K562 (cell line): ENCODE data around the gene SFXN3. TPM values are rescaled to one million over a fixed set of nuclear protein-coding genes. Genes with fewer than 3 reads are reported as not detected.
A peak's percentile ranks its signal among the peaks of the same experiment; 100 is the strongest.

Experiments
- EP400 ChIP-seq: fragments of 450-650 bp; IDR thresholded peaks from 2 replicates; pipeline ENCODE4 v1.6.1; 2017; ENCODE audit warnings: antibody characterized with exemption, mild to moderate bottlenecking, moderate library complexity
- FOXK2 ChIP-seq, 2 experiments: fragments of 450-650 bp; IDR thresholded peaks in 1 of 2; conservative IDR thresholded peaks in 1 of 2; 2 replicates each; pipeline ENCODE4 v1.6.1; 2016; ENCODE audit warnings: low read depth in 2 of 2, mild to moderate bottlenecking in 1 of 2
- GABPA ChIP-seq: fragments of 200-800 bp; sonication (Bioruptor generic); conservative IDR thresholded peaks from 2 replicates; pipeline ENCODE4 v1.6.1; 2016; ENCODE audit warnings: low read depth, missing genetic modification characterization, missing compliant biosample characterization
- HDAC1 ChIP-seq, 2 experiments: fragments of 450-650 bp; IDR thresholded peaks; 2 replicates each; pipeline ENCODE4 v1.6.1; 2016 to 2017; ENCODE audit warnings: inconsistent platforms in 1 of 2, mild to moderate bottlenecking in 1 of 2, moderate library complexity in 1 of 2
- HDAC2 ChIP-seq: fragments of 450-650 bp; IDR thresholded peaks from 2 replicates; pipeline ENCODE4 v1.6.1; 2016; ENCODE audit warnings: mild to moderate bottlenecking
- HNRNPH1 ChIP-seq: fragments of 200-400 bp; formaldehyde crosslinking; optimal IDR thresholded peaks from 2 replicates; pipeline ENCODE3; 2017; ENCODE audit warnings: low read depth, mild to moderate bottlenecking, low read length, moderate library complexity
- KAT8 ChIP-seq: fragments of 450-650 bp; IDR thresholded peaks from 2 replicates; pipeline ENCODE4 v1.6.1; 2016; ENCODE audit warnings: low read depth, mild to moderate bottlenecking
- KDM5B ChIP-seq: fragments of 200-600 bp; sonication (generic); IDR thresholded peaks from 2 replicates; pipeline ENCODE4 v1.6.1; 2012; ENCODE audit warnings: low read depth, mild to moderate bottlenecking, moderate library complexity, low read length, control low read depth, inconsistent platforms; ENCODE audit not compliant: insufficient replicate concordance
- LARP7 ChIP-seq: fragments of 450-650 bp; IDR thresholded peaks from 2 replicates; pipeline ENCODE4 v1.6.1; 2016
- NFRKB ChIP-seq: fragments of 450-650 bp; IDR thresholded peaks from 2 replicates; pipeline ENCODE4 v1.6.1; 2016; ENCODE audit warnings: low read depth
- NR2C2 ChIP-seq, 2 experiments: fragments of 200-800 bp in 1 of 2; sonication (Bioruptor generic) in 1 of 2; sonication (generic) in 1 of 2; formaldehyde crosslinking in 1 of 2; IDR thresholded peaks; 2 replicates each; pipeline versions ENCODE4 v1.6.1 to v1.8.0; 2016 to 2022; ENCODE audit warnings: mild to moderate bottlenecking in 1 of 2, missing compliant biosample characterization in 1 of 2, missing genetic modification characterization in 1 of 2, missing genetic modification reagents in 1 of 2
- POLR2AphosphoS5 ChIP-seq: IDR thresholded peaks from 2 replicates; pipeline ENCODE4 v1.6.1; 2011; ENCODE audit warnings: mild to moderate bottlenecking, low read depth, low read length, moderate library complexity; ENCODE audit not compliant: control insufficient read depth, insufficient read depth
- RBBP5 ChIP-seq: fragments of 200-600 bp; sonication (generic); IDR thresholded peaks from 2 replicates; pipeline ENCODE4 v1.6.1; 2012; ENCODE audit warnings: borderline replicate concordance, mild to moderate bottlenecking, low read length, control low read depth, inconsistent platforms; ENCODE audit not compliant: insufficient read depth, poor library complexity, severe bottlenecking
- STAT6 ChIP-seq: sonication (generic); formaldehyde crosslinking; IDR thresholded peaks from 2 replicates; pipeline ENCODE4 v1.8.1; 2023; ENCODE audit warnings: mild to moderate bottlenecking, missing genetic modification reagents
- TCF7 ChIP-seq: sonication (generic); IDR thresholded peaks from 2 replicates; pipeline ENCODE4 v1.6.1; 2016; ENCODE audit warnings: antibody characterized with exemption, borderline replicate concordance
- TOE1 ChIP-seq, 2 experiments: fragments of 450-650 bp in 1 of 2; sonication (generic) in 1 of 2; formaldehyde crosslinking in 1 of 2; IDR thresholded peaks; 2 replicates each; pipeline versions ENCODE4 v1.7.1 to v1.8.0; 2016 to 2022; ENCODE audit warnings: borderline replicate concordance in 2 of 2, mild to moderate bottlenecking in 2 of 2, antibody characterized with exemption in 1 of 2, inconsistent platforms in 1 of 2, low read depth in 1 of 2, missing genetic modification reagents in 1 of 2, moderate library complexity in 1 of 2
- ZNF764 ChIP-seq: fragments of 250-450 bp; sonication (Bioruptor Pico); IDR thresholded peaks from 2 replicates; pipeline ENCODE4 v1.4.0; 2020; ENCODE audit warnings: low read depth, mild to moderate bottlenecking, moderate library complexity
- polyA plus RNA-seq, 8 experiments: library from polyadenylated mRNA; depleted of rRNA in 4 of 8; stranded (reverse) in 5 of 8; unstranded in 3 of 8; fragments of >200 nt; fragmentation: Nextera tagmentation in 2 of 8; fragmentation: Illumina TruSeq in 1 of 8; extraction: Ambion mirVana in 2 of 8; extraction: Trizol in 1 of 8; gene quantifications; 2 replicates each; pipeline versions ENCODE4 v1.2.1 to v1.2.3, GENCODE V29; 2011 to 2014; ENCODE audit warnings: inconsistent platforms in 1 of 8, missing spikeins in 1 of 8
- total RNA-seq, 7 experiments: library from RNA; depleted of rRNA in 6 of 7; stranded (reverse); fragments of >200 nt in 6 of 7; fragmentation: Illumina TruSeq in 2 of 7; extraction: Trizol in 2 of 7; gene quantifications; 2 replicates each; pipeline versions ENCODE4 v1.2.1 to v1.2.3, GENCODE V29; 2011 to 2021; ENCODE audit warnings: low replicate concordance in 1 of 7
- TF ChIP-seq, protein P1 (sequence below), 3 experiments: fragments of 200-800 bp in 1 of 3; fragments of 250-450 bp in 1 of 3; fragments of 450-650 bp in 1 of 3; sonication (Bioruptor Pico) in 1 of 3; sonication (Bioruptor generic) in 1 of 3; formaldehyde crosslinking in 1 of 3; IDR thresholded peaks; 2 replicates each; pipeline versions ENCODE4 v1.6.1 to v1.8.0; 2016 to 2022; ENCODE audit warnings: mild to moderate bottlenecking in 2 of 3, missing genetic modification characterization in 2 of 3, missing compliant biosample characterization in 1 of 3, moderate library complexity in 1 of 3
- TF ChIP-seq, protein P2 (sequence below): fragments of 200-800 bp; sonication (Bioruptor generic); IDR thresholded peaks from 2 replicates; pipeline ENCODE4 v1.6.1; 2017; ENCODE audit warnings: missing genetic modification characterization, missing compliant biosample characterization

SFXN3 gene
- total and polyA plus RNA-seq, 9 of the 15 experiments (the other 6 are each of a cell fraction or from before 2014, with no cell fraction given), result 0.24 to 4.6 (median 0.86) TPM

- TF ChIP-seq, protein P1, sequence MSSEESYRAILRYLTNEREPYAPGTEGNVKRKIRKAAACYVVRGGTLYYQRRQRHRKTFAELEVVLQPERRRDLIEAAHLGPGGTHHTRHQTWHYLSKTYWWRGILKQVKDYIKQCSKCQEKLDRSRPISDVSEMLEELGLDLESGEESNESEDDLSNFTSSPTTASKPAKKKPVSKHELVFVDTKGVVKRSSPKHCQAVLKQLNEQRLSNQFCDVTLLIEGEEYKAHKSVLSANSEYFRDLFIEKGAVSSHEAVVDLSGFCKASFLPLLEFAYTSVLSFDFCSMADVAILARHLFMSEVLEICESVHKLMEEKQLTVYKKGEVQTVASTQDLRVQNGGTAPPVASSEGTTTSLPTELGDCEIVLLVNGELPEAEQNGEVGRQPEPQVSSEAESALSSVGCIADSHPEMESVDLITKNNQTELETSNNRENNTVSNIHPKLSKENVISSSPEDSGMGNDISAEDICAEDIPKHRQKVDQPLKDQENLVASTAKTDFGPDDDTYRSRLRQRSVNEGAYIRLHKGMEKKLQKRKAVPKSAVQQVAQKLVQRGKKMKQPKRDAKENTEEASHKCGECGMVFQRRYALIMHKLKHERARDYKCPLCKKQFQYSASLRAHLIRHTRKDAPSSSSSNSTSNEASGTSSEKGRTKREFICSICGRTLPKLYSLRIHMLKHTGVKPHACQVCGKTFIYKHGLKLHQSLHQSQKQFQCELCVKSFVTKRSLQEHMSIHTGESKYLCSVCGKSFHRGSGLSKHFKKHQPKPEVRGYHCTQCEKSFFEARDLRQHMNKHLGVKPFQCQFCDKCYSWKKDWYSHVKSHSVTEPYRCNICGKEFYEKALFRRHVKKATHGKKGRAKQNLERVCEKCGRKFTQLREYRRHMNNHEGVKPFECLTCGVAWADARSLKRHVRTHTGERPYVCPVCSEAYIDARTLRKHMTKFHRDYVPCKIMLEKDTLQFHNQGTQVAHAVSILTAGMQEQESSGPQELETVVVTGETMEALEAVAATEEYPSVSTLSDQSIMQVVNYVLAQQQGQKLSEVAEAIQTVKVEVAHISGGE (CRISPR knock-in tag; IDR thresholded peaks at IDR 0.05), result peak in 1 of 3 experiments; percentile 19; a peak in 2 of 6 replicates
- TF ChIP-seq FOXK2 (conservative IDR thresholded peaks at IDR 0.05 in 1 of 2, IDR thresholded peaks at IDR 0.05 in 1 of 2; ENCODE audit: low read depth in 2 of 2), result 0 out of 4 replicates have a peak, but pooled peaks of 1 of the 2 experiments have one; percentile 5
- no peak for TF ChIP-seq POLR2AphosphoS5
- TF ChIP-seq KAT8, result no peak
- TF ChIP-seq TCF7, result no peak
- TF ChIP-seq HNRNPH1, result no peak
- TF ChIP-seq HDAC2, result no peak; the same call in 1 of the 2 replicates
- TF ChIP-seq LARP7, result no peak
- no peak for TF ChIP-seq TOE1 (IDR thresholded peaks at IDR 0.05; ENCODE audit: borderline replicate concordance)
- TF ChIP-seq TOE1 (CRISPR knock-in tag; IDR thresholded peaks at IDR 0.05; ENCODE audit: borderline replicate concordance, low read depth), result no peak
- peak in 1 of 2 experiments; percentile 65; a peak in 1 of 4 replicates for TF ChIP-seq HDAC1 (IDR thresholded peaks at IDR 0.05)
- peak; percentile 52 for TF ChIP-seq EP400
- no peak for TF ChIP-seq ZNF764 (CRISPR knock-in tag)
- TF ChIP-seq STAT6, result no peak
- TF ChIP-seq KDM5B, result no peak
- TF ChIP-seq RBBP5, result no peak
- no peak; the same call in 1 of the 2 replicates for TF ChIP-seq NR2C2 (CRISPR knock-in tag; IDR thresholded peaks at IDR 0.05)
- peak; percentile 97 for TF ChIP-seq NR2C2 (tag; IDR thresholded peaks at IDR 0.05)
- TF ChIP-seq NFRKB, result 0 out of 2 replicates have a peak, but pooled peaks have one; percentile 32
- TF ChIP-seq, protein P2, sequence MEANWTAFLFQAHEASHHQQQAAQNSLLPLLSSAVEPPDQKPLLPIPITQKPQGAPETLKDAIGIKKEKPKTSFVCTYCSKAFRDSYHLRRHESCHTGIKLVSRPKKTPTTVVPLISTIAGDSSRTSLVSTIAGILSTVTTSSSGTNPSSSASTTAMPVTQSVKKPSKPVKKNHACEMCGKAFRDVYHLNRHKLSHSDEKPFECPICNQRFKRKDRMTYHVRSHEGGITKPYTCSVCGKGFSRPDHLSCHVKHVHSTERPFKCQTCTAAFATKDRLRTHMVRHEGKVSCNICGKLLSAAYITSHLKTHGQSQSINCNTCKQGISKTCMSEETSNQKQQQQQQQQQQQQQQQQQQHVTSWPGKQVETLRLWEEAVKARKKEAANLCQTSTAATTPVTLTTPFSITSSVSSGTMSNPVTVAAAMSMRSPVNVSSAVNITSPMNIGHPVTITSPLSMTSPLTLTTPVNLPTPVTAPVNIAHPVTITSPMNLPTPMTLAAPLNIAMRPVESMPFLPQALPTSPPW (CRISPR knock-in tag), result 0 out of 2 replicates have a peak, but pooled peaks have one; percentile 1
- TF ChIP-seq GABPA (tag), result peak; percentile 83
Observed at GRCh38 chr10:100987685-100988049, 43.4 kb upstream of the SFXN3 start (continued).
